Measurements from ENCODE around the gene QRICH2.

QRICH2 gene

DNA sequence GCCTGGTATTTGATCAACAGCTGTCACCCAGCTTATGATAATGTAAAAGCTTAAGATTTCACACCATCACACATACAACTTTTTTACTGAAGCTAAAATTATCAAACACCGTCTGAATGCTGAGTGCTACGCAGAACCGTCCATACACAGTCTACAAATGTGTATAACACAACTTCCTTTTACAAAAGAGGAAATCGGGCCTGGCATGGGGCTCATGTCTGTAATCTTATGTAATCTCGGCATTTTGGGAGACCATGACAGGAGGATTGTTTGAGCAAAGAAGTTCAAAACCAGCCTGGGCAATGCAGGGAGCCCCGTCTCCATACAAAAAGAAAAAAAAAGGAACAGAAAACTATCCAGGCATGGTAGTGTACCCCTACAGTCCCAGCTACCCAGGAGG is 19.6 kb upstream of the QRICH2 start:
- no peak for DNase-seq (ENCODE audit: insufficient read length, low spot score)
- TF ChIP-seq CTCF (IDR thresholded peaks at IDR 0.05; ENCODE audit: insufficient read depth, missing control alignments): no peak
- no peak for FAIRE-seq

DNA sequence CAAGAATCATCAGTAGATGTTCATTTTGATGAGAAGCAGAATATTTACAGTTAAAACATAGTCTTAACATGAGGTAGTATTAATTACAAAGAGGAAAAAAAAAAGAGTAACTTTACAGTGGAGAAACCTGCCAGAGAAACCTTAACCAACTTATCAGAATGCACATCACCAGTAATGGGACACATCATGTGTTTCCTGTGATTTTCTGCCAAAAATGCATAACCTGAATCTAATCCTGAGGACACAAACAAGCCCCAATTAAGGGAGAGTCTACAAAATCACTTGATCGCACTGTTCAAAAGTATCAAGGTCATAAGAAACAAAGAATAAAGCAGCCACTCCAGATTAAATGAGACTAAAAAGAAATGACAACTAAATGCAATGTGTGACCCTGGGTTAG is 18.2 kb upstream of the QRICH2 start:
- no peak for FAIRE-seq

DNA sequence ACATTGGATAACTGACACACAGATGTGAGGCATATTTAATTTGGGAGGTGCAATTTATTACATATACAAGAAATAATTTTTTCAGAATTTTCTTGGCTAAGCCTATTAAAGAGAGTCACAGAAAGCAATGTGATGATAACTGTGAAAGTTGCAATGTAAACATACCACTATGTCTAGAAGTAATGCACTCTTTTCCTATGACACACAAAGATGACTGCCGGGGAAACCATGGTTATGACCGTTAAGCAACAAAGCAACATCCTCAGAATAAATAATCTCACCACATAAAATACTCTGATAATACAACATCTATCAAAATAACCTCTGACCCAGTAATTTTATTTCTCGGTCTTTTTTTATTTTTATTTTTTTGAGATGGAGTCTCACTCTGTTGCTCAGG is 10.5 kb upstream of the QRICH2 start:
- FAIRE-seq: no peak
- no peak for TF ChIP-seq CTCF (IDR thresholded peaks at IDR 0.05; ENCODE audit: insufficient read depth, missing control alignments)
- no peak for DNase-seq (ENCODE audit: insufficient read length, low spot score)

More for the DNA sequence above, 18.2 kb upstream of the QRICH2 start:
- TF ChIP-seq CTCF (IDR thresholded peaks at IDR 0.05; ENCODE audit: insufficient read depth, missing control alignments): no peak
- DNase-seq (ENCODE audit: insufficient read length, low spot score): no peak

- FAIRE-seq (no peak), DNase-seq (ENCODE audit: insufficient read length, low spot score) (no peak)
- no peak for TF ChIP-seq CTCF (IDR thresholded peaks at IDR 0.05; ENCODE audit: insufficient read depth, missing control alignments)
These were observed 9.5 kb upstream of the QRICH2 start for GRCh38 chr17:76317535-76317934.

DNA sequence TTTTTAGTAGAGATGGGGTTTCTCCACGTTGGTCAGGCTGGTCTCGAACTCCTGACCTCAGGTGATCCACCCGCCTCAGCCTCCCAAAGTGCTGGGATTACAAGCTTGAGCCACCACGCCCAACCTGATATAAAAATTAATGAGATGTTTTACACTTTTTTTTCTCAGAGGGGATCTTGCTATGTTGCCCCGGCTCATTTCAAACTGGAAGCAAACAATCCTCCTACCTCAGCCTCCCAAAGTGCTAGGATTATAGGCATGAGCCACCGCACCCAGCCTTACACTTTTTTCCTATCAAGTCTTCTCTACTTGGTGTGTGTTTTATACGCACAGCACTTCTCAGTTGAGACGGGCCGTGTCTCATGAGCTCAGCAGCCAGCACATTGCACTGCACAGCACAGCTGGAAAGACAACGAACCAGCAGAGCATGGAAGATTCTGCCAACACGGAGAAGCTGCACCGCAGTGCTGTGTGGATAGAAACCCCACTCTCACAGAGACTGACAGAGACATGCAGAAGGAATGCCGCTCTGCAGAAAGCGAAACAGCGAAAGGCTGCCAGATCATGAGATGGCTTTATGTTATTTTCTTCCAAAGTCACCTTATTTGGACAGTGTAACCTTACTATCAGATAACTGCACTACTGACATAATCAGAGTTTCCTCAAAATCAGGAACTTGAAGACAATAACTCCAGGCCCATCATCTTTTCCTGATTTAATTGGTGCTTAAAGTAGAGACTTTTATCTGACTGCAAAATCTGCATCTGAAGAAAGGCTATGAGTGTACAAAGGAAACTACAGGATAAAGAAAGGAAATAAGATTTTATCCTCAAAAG is 6.5 kb upstream of the QRICH2 start:
- FAIRE-seq (no peak), DNase-seq (ENCODE audit: insufficient read length, low spot score) (no peak)
- no peak for TF ChIP-seq CTCF (IDR thresholded peaks at IDR 0.05; ENCODE audit: insufficient read depth, missing control alignments)

DNA sequence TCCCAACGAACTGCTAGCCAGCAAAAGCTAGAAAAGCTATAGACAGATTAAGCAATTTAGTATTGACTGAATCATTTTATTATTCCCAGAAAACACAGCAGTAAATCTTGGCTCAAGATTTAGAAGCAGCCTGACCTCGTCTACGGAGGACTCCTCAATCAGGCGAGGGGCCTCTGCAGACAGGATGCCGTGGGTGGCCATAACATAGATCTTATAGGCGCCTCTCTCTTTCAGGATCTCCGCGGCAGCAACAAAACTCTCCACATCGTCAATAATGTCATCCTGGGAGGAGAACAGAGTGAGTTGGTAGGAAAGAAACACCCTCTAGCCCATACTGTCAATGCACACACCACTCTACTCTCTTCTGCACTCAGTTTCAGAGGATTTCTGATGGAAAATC is 4.7 kb upstream of the QRICH2 start:
- FAIRE-seq (no peak), DNase-seq (ENCODE audit: insufficient read length, low spot score) (no peak)
- no peak for TF ChIP-seq CTCF (IDR thresholded peaks at IDR 0.05; ENCODE audit: insufficient read depth, missing control alignments)

- FAIRE-seq: no peak
- no peak for TF ChIP-seq CTCF (IDR thresholded peaks at IDR 0.05; ENCODE audit: insufficient read depth, missing control alignments)
- DNase-seq (ENCODE audit: insufficient read length, low spot score): no peak
These were observed 1.4 kb upstream of the QRICH2 start for GRCh38 chr17:76309461-76309860.
